ENCODE data around the gene PDGFRB.

PDGFRB gene

DNA sequence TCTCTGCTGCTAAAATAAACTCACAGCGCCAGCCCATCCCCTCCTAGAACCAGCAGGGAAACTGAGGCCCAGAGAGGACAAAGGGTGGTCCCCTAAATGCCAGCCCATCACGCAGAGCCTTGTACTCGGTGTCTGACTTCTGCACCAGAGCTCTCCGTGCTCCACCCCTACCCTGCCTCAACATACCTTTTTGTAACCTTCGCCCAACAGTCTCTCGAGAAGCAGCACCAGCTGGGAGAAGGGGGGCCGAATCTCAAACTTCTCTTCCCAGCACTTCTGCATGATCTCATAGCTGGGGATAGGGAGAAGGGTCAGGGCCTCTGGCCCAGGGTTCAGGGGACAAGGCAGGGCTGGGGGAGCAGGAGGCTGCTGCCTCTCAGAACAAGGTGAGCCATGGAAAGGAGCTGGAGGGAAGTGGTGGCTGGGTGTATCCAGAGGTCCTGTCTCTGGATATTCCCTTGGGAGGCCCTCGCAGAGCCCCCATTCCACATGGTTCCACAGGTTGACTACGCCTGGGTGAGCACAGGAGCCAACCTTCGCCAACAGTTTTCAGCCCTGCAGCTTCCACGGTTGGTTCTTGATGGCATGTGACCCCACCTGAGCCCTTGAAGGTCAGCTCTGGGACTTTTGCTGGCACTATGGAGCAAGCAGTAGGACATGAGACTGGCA, 37.0 kb downstream of the PDGFRB start:
- in situ Hi-C loops (cut with HindIII; ENCODE audit: low sequenced_read_pairs), result no loop called here

DNA sequence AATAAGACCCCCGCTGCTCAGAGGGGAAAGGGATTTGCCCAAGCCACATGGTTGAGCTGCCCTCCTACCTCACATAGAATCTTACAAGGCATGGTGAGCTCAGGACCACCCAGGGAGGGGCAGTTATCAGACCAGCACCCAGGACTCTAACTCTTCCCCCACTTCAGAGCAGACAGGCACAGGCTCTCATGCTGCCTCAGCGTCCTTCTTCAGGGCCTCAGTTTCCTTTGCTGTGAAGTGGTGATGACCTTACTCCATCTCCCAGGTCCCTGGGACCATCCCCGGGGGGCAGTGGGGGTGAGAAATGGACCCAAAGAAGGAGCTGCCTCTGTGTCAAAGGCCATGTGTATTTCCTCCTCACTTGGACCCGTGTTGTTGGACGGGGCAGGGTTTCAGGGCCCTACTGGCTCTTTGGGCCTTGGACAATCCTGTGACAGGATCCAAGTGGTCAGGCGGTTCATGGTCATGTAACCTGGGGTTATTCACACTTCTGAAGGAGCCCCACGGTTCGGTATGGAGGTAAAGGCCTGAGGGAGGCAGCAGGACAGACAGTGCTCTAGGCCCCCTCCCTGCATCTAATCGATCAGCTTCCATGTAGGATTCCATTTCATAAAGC, 37.6 kb downstream of the PDGFRB start:
- in situ Hi-C loops (cut with HindIII; ENCODE audit: low sequenced_read_pairs), result no loop called here

DNA sequence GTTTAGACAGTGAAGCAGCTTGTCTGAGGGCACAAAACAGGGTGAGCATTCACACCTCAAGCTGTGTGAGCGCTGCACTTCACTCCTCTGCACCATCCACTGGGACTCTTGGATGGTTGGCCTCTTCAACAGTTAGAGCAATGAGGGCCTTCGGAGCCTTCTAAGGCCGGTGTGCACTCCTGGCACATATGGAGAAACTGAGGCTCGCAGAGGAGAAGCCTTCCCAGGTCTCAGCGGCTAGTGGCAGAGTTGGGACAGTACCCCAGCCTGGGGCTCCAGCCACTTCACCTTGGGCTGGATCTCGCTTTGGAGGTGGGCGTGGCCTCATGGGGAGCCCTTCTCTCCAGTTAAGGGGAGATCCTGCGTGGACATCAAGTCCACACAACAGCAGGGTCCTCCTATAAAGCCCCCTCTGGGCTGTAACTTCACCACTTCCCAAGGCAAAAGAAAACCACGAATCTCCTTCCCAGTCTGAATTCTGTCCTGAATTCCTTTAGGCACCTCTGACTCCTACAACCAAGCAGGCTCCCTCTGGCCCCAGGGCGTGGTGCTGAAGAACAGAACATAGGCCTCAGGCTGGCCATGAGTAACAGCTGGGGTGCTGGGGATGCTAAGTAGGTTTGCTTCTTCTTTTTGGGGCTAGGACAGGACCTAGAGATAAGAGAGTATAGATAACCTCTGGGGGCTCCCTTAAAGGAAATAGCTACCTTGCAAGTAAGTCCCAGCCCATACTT, 38.8 kb downstream of the PDGFRB start:
- in situ Hi-C loops (cut with HindIII; ENCODE audit: low sequenced_read_pairs), result no loop called here

DNA sequence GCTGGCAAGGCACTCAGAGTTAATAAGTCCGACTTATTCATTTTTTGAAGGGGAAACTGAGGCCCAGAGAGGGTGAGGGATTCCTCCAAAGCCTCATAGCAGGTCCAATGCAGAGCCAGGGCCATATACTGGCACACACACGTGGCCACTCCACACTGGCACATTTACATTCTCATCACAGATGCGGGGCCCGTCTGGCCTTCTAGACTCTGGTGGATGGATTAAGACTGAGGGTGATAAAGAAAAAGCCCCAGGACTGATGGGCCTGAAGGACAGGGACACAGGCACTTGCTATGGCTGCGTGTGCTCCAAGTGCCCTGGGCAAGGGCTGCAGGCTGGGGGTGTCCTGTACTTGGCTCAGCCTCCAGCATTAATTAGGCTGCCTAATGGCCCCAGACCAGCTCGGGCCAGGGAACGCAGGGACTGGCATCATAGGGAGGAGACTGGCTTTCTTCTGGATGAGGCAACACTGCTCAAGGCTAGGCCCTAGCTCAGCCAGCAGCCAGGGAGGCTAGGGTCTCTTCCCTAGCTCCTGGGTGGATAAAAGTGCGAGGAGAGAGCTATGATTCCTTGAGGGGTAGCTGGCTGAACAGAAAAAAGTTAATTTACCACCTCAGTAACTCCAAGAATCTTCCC, 40.8 kb downstream of the PDGFRB start:
- in situ Hi-C loops (cut with HindIII; ENCODE audit: low sequenced_read_pairs), result no loop called here

DNA sequence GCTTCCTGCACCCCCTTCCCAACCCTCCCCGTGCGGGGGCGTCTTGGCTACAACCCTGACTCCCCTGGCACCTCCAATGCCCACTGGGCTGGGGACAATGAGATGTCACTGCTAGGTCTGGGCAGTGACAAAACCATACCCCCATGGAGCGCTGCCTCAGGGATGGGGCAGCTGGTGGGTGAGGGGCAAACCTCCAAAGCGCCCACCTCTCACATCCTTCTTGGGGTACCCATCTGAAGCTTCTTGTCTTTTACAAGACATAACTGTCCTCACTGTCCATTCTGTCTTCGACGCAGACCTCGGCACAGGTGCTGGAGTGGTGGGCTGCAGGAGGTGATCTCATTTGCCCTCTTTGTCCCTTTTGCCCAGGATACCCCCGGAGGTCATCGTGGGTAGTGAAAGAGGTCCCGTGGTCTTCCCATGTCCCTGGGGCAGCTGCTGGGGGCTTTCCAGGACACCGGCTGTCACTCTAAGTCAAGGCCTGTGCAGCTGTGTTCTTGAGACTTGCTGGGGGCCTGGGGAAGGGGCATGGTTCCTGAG, 41.5 kb downstream of the PDGFRB start:
- in situ Hi-C loops (cut with HindIII; ENCODE audit: low sequenced_read_pairs), result no loop called here

DNA sequence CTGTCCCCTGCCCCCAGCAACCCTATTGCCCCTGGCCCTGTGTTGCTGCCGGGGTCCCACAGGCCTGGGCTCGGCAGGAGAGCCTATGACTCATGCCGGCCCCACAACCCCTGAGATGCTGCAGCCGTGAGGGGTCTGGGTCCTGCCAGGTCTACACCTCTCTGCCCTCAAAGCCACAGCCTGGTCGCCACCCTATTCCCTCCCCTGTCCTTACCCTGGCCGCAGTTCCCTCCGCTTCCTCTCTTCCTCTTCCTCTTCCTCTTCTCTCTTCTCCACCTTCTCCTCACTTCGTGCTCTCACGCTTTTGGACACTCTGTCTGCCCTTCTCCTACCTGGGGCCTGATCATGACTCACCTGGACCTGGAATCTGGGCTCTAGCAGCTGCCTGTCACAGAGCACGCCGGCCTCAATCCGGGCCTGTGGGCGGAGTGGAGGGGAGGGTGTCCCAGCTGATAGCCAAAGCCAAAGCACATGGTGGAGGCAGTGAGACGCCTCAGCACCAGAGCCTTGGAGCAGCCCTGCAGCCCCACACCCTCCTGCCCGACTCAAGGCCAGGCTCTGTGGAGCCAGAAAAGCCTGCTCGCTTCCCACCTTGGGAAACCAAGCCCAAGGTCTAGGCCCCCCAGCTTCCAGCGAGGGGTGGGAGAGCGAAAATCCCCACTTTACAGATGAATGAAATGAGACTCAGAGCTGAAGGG, 42.4 kb downstream of the PDGFRB start:
- in situ Hi-C loops (cut with HindIII; ENCODE audit: low sequenced_read_pairs), result no loop called here

DNA sequence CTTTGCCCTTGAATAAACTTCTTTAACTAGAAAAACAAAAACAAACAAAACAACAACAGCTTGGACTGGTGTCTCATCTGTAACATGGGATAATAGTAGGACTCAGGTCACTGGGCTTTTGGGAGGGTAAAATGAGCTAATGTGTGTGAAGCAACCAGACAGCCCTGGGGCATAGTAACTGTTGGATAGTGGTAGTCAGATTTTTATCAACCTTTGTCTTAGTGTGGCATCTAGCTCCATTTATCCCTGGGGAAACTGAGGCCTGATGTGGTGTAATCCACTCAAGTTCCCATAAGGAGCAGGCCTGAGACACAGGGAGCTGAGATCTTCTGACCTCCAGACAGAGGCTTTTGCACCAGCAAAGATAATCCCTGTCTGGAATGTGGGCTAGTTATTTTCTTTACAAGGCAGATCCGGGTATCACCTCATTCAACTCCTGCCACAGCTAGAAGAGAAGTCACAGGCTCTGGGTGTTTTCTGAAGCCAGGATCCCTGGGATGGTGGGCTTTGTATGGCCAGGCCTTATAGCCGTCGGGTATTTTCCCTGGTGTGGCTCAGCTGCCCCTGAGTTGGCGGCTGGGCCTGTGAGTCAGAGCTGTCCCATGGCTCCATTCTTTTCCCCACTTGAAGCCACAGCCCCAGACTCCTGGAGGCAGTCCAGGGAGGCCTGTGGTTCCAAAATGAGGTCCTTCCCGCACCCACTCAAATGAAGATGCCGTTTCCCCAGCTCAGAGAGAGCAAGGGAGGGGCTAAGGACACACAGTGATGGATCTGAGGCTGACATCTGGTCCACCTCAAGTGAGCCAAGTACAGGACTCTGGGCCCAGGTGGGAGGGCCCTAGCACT, 43.2 kb downstream of the PDGFRB start:
- in situ Hi-C loops (cut with HindIII; ENCODE audit: low sequenced_read_pairs), result no loop called here

DNA sequence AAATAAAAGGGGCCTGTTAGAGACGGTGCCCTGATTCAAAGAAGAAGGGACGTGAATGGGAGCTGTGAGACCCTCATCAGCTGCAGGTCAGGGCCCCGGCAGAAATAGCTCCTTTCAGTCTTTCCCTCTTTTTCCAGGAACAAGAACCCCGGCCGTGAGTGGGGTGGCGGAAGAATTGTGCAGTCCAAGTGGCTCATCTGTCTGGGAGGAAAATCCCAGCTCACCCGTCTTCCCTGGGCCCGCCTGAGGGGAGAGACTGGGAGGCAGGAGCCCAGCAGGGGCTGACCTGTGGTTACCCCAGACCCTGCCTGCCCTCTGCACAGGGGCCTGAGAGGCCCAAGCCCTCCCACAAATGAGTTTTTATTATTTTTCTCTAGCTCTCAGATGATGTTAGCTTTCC, 44.5 kb downstream of the PDGFRB start:
- in situ Hi-C loops (cut with HindIII; ENCODE audit: low sequenced_read_pairs), result no loop called here

DNA sequence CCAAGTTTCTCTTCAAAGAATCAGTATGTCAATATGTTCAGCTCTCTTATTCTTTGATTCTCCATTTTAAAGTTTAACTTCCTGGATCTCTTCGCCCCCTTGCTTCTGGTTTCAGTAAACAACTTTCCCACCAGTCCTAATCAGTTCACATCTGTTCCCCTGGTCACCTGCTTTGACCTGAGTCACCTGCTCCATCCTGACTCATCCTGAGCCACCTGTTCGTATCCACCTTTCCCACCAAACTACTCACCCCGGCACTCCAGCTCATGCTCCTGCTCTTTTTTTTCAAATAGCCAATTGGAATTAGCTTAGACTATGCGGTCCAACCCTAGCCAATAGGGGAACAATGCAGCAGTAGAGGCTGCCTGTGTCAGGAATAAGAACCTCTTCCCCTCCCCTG, 45.7 kb downstream of the PDGFRB start:
- in situ Hi-C loops (cut with HindIII; ENCODE audit: low sequenced_read_pairs), result no loop called here

DNA sequence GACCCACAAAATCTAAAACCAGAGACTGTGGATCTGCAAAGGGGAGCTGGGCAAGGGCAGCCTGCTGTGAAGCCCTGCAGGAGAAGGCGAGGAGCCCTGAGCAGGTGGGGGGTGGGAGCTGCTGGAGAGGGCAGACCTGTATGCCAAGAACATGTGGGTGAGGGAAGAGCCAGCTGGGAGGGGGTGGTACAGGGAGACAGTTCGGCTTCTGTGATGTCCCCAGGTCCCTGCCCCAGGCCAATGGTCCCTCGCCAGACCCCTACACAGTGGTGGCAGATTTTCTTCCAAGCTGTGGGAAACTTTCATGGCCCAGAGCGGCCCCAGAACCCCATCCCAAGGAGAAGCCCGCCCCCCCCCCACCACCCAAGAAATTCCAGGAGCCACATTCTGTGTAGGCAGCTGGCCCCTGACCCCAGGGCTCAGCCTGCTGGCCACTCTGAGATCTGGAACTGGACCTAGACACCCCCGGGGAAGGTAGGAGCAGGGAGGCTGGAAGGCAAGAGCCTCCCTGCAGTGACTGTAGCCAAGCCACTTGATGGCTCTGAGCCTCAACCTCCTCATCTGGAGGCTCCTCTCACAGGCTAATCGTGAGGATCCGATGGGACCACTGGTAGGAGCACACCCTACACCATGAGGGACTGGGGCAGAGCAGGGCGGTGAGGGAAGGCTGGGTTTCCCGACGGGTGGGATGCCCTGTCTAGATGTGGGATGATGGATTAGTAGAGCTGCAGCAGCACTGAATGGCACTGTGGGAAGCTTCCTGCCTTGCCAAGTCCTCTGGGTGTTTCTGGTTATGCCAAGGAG, 46.7 kb downstream of the PDGFRB start:
- in situ Hi-C loops (cut with HindIII; ENCODE audit: low sequenced_read_pairs), result no loop called here

DNA sequence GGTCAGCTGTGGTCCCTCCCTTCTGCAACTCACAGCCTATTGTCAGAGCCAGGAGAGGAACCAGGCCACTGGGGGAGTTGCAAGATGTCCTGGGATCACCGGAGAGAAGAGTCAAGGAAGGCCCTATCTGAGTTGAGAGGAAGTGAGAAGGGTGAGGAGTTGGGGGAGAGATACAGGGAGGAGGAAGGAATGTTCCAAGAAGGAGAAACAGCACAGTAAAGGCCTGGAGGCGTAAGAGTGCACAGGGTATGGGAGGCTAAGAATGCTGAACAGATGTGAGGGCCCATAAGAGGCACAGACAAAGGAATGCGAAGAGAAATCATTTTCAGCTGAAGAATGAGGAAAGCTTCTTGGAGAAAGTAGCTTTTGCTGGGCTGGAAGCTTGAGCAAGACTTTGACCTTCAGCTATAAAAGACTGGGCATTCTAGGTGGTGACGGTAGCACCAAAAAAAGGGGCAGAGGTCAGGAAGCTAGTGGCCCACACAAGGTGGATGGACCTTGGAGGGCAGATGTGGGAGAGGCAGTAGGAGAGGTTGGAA, 47.7 kb downstream of the PDGFRB start:
- in situ Hi-C loops (cut with HindIII; ENCODE audit: low sequenced_read_pairs), result no loop called here

DNA sequence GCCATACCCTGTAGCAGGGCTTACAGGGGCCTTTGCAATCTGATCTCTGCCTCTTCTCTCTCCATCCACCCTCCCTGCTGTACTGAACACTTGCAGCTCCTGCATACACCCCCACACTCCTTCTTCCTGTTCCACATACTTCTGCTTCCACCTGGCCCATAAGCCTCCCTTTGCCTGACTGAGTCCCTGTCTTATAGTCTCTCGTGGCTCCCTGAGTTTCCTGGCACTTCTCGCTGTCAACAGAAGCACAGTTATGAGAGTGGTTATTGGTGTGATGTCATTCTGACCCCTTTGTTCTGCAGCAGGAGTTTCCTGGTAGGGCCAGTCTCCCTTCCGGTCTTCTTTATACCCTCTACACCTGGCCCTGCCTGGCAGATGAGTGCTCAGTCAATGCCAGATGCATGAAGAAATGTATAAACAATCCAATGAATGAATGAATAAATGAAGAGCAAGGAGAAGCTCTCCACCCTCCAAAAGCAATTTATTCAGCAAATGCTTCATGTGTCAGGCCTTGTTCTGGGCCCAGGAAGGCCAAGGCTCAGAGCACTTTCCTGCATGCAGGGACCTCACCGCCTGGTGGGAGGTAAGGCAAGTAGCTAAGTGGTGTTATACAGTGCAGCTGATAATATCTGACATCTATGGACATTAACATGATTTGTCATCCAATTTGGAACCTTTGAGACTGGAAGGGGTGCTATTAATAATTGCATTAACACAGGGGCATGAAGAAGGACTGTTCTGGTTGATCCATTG, 48.8 kb downstream of the PDGFRB start:
- in situ Hi-C loops (cut with HindIII; ENCODE audit: low sequenced_read_pairs), result no loop called here

DNA sequence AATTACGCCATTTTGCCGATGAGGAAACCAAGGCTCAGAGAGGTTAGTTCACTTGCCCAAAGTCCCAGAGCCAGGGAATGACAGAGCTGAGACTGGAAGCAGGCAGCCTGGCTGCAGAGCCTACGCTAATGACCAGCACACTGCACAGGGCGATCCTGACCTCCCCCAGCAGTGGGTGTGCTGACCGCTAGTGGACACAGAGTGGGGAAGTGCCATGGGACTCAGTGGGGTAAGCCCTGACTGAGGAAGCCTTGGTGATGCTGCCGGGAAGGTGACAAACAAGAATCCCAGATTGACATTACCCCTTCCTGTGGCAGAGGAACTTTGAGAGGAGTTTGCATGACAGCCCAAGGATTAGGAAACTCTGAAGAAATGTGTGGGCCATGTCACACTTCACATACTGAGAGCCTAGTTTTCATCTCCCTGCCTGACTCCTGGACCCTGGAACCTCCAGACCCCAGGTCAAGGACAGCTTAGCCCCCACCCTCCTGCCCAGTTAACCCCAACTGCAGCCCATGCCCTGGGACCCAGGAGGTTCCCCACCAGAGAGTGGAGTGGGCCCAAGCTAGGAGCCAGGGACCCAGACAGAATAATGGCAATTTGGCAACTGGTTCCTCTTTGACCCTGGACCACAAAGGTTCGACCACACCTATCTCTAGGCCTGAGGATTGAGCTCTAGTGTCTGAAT, 49.6 kb downstream of the PDGFRB start:
- in situ Hi-C loops (cut with HindIII; ENCODE audit: low sequenced_read_pairs), result no loop called here

DNA sequence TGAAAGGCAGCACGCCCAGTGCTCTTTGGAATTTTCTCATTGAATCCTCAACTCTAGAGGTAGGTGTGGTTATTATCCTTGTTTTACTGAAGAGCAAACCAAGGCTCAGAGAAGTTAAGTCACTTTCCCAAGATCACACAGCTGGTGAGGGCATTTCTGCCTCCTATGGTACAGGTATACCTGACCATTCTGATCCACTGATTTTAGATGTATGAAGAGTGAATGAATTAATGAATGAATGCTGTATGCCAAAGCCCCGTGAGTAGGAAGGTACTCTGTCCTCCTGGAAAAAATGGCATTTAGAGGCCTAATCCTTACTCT, 51.1 kb downstream of the PDGFRB start:
- in situ Hi-C loops (cut with HindIII; ENCODE audit: low sequenced_read_pairs), result no loop called here

DNA sequence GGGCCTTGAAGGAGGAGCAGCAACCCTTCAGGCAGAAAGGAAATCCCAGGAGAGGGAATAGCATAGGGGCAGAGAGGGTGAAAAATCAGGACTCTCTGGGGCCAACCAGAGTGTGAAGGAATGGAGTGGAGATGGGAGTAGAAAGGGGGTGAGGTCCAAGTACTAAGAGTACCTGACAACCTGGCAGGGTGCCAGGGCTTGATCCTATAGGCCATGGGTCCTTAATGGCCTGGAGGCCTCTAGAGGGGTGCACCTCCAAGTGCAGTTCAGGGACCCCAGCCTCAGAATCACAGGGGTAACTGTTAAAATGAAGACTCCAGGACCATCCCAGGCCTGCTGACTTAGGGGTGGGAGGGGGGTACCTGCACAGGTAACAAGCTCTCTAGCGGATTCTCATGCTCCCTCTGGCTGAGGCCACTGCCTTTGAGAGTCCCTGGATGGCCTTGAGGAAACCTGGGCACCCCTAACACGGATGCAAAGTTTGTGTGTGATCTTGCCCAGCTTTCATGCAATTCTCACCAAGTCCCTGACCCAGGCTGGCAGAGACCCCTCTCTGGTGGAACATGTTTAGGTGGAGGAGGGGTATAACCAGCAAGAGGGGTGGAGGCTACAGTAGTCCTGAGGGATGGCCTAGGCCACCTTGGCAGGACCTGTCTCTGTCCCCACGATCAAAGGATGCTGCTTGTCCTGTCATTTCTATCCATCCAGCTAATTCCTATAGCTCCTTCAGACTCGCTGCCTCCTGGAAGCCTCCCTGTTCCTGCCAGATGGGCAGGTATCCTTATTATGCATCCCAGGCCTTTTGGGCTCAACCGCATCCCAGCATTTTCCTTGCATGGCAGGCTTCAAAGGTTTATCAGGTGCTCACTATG, 51.7 kb downstream of the PDGFRB start:
- in situ Hi-C loops (cut with HindIII; ENCODE audit: low sequenced_read_pairs), result no loop called here

DNA sequence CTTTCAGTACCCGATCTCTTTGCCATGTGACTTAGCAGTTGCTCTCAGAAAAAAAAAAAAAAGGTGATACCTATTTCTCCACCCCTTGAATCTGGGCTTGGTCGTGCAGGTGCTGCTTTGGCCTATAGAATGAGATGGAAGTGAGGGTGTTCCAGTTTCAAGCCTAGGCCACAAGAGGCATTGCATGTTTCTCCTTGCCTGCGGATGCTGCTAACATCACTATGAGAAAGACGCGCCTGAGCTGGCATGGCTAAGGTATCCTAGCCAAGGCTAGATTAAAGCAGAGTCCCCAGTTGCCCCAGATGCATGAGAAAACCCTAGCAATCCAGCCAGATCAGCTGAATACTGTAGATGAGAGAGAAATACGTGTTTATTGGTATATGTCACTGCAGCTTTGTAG, 54.6 kb downstream of the PDGFRB start:
- in situ Hi-C loops (cut with HindIII; ENCODE audit: low sequenced_read_pairs), result no loop called here

DNA sequence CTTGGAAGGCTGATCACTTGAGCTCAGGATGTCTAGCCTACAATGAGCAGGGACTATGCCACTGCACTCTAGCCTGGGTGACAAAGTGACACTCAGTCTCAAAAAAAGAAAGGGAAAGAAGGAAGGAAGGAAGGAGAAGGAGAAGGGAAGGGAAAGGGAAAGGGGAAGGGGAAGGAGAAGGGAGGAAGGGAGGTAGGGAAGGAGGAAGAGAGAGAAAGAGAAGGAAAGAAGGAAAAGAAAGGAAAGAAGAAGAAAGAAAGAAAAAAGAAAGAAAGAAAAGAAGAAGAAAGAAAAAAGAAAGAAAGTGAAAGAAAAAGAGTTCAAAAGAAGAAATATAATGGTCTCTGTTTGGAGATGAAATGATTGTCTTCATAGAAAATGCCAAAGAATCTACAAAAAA, 58.5 kb downstream of the PDGFRB start:
- in situ Hi-C loops (cut with HindIII; ENCODE audit: low sequenced_read_pairs), result no loop called here
